A549 (cell line): ENCODE data around the gene KAT2B.
"Not testable (repeated sequence)": the region's sequence is repeated elsewhere in the genome, so short reads cannot be mapped to it uniquely, and the experiment has no call there.

Source experiments
- JUN ChIP-seq, 2 experiments: fragments of >200 bp; sonication (Bioruptor Twin); formaldehyde crosslinking; IDR thresholded peaks; 2 replicates in 1 of 2; 3 replicates in 1 of 2; pipeline ENCODE4 v1.6.1; 2016 to 2017
- PBX3 ChIP-seq: IDR thresholded peaks from 2 replicates; pipeline ENCODE4 v1.6.1; 2012

- TF ChIP-seq JUN (IDR thresholded peaks at IDR 0.05); PBX3: not testable (repeated sequence)
Observed at GRCh38 chr3:20031939-20032338, 8.3 kb upstream of the KAT2B start.
